ENCODE data around the gene PFKFB4. TPM values are rescaled to one million over a fixed set of nuclear protein-coding genes. Genes with fewer than 3 reads are reported as not detected.

Gene PFKFB4
- 10 to 100 TPM in 1 of 2 donors, 1 to 10 TPM in 1; 7.8 to 16.1 TPM for total RNA-seq
- 10 to 100 TPM in 2 of 6 donors, 1 to 10 TPM in 4; 6.5 to 18.8 (median 7.6) TPM for polyA plus RNA-seq (ENCODE audit: insufficient read length in 6 of 6)
- long read RNA-seq, donor 1 = 0 reads
- long read RNA-seq, donor 2, partial matches to known transcripts = 0 of 1 reads
- long read RNA-seq, donor 2, other reads (novel, unspliced or antisense) = 0 of 1 reads
- long read RNA-seq, donor 3, partial matches to known transcripts = 0 of 1 reads
- long read RNA-seq, donor 3, other reads (novel, unspliced or antisense) = 0 of 1 reads
- long read RNA-seq, donor 4, partial matches to known transcripts = 0 of 3 reads
- long read RNA-seq, donor 4, other reads (novel, unspliced or antisense) = 3 of 3 reads
- long read RNA-seq, donor 5 = 0 reads
- long read RNA-seq, donor 6 = 0 reads
- long read RNA-seq, donor 7 = 0 reads
- long read RNA-seq, donor 8 = 0 reads
- long read RNA-seq, donor 9 = 0 reads
- long read RNA-seq, donor 10 = 0 reads
- long read RNA-seq, donor 11, partial matches to known transcripts = 0 of 5 reads
- long read RNA-seq, donor 11, other reads (novel, unspliced or antisense) = 0 of 5 reads
- long read RNA-seq, donor 12, partial matches to known transcripts = 0 of 1 reads
- long read RNA-seq, donor 12, other reads (novel, unspliced or antisense) = 0 of 1 reads

DNA sequence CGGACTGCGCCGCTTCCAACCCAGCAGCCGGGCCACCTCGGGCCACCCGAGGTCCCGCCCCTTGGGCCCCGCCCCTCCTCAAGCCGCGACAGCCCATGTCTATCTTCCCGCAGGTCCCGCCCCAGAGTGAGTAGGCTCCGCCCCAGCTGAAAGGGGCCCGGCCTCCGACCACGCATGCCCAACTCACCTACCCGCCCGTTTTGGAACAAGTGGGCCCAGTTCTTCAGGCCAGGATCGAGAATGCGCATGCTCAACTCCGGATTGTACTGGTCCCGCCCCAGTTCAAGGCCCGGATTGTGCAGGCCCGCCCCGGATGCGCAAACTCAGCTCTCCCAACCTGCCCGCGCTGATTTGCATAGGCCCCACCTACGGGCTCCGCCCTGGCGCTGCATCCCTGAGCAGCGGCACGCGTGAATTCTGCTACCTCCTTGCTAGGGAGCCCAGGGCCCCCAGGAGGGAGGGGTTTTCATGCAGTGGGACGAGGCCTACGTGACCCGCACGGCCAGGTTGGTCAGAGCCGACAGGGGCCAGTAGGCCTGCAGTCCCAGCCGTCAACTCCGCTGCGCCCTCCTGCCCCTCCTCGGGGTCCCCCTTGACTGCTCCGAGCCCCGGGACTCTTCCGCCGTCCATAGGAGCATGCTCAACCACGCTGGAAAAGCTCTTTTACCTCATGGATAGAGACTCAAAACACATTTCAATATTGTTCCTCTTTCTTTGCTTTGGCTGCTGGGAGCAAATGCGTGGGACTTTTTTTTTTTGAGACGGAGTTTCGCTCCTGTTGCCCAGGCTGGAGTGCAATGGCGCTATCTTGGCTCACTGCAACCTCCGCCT is at the start of gene PFKFB4:
Gene PFKFB4, minus strand, starts transcription at position 8 of the 831 bp plus-strand sequence. CDS start 26 bp downstream, outside the sequence.
- Histone ChIP-seq H3K27me3 (no peaks in the 10 kb centered on the region), H3K9me3 (no peaks in the 10 kb centered on the region), H3K36me3 (no peaks in the 10 kb centered on the region), H3K27ac (peak within 1 kb of the TSS; percentile 40 to 87), H3K4me3 (peak within 1 kb of the TSS; percentile 51 to 60), H3K4me1 (peaks cover 10 to 89% of the 10 kb centered on the region in 2 donors)
- TF ChIP-seq, protein P1, sequence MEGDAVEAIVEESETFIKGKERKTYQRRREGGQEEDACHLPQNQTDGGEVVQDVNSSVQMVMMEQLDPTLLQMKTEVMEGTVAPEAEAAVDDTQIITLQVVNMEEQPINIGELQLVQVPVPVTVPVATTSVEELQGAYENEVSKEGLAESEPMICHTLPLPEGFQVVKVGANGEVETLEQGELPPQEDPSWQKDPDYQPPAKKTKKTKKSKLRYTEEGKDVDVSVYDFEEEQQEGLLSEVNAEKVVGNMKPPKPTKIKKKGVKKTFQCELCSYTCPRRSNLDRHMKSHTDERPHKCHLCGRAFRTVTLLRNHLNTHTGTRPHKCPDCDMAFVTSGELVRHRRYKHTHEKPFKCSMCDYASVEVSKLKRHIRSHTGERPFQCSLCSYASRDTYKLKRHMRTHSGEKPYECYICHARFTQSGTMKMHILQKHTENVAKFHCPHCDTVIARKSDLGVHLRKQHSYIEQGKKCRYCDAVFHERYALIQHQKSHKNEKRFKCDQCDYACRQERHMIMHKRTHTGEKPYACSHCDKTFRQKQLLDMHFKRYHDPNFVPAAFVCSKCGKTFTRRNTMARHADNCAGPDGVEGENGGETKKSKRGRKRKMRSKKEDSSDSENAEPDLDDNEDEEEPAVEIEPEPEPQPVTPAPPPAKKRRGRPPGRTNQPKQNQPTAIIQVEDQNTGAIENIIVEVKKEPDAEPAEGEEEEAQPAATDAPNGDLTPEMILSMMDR (IDR thresholded peaks at IDR 0.05) = peak in 1 of 2 donors; percentile 20
- peak; percentile 99 to 100 (median 100) for DNase-seq
- peak; percentile 90 for ATAC-seq
- intact Hi-C loops (cut with DNase I) = no loop called here

GRCh38 chr3:48601622-48601994 is 45.0 kb upstream of the PFKFB4 start:
- ATAC-seq (no peak), DNase-seq (no peak)
- no peaks in the 10 kb centered on the region for H3K9me3 ChIP-seq
- no peak overlapping the region for H3K4me3 ChIP-seq
- H3K36me3 ChIP-seq = peaks cover 0 to 99% of the 10 kb centered on the region in 2 donors
- no peaks in the 10 kb centered on the region for H3K27me3 ChIP-seq
- TF ChIP-seq, protein P1 (IDR thresholded peaks at IDR 0.05) = no peak
- H3K27ac ChIP-seq = no peak overlapping the region
- intact Hi-C loops (cut with DNase I) = no loop called here
- peaks cover 0 to 4% of the 10 kb centered on the region in 2 donors for H3K4me1 ChIP-seq

- no peak overlapping the region for H3K27ac ChIP-seq
- H3K4me1 ChIP-seq = peaks cover 0 to 4% of the 10 kb centered on the region in 2 donors
- H3K9me3 ChIP-seq = no peaks in the 10 kb centered on the region
- H3K27me3 ChIP-seq = no peaks in the 10 kb centered on the region
- ATAC-seq = no peak
- intact Hi-C loops (cut with DNase I) = no loop called here
- TF ChIP-seq, protein P1 (IDR thresholded peaks at IDR 0.05) = no peak
- no peak overlapping the region for H3K4me3 ChIP-seq
- DNase-seq = peak in 1 of 4 donors; percentile 34
- peaks cover 0 to 93% of the 10 kb centered on the region in 2 donors for H3K36me3 ChIP-seq
Observed at GRCh38 chr3:48600711-48601621, 44.4 kb upstream of the PFKFB4 start.

DNA sequence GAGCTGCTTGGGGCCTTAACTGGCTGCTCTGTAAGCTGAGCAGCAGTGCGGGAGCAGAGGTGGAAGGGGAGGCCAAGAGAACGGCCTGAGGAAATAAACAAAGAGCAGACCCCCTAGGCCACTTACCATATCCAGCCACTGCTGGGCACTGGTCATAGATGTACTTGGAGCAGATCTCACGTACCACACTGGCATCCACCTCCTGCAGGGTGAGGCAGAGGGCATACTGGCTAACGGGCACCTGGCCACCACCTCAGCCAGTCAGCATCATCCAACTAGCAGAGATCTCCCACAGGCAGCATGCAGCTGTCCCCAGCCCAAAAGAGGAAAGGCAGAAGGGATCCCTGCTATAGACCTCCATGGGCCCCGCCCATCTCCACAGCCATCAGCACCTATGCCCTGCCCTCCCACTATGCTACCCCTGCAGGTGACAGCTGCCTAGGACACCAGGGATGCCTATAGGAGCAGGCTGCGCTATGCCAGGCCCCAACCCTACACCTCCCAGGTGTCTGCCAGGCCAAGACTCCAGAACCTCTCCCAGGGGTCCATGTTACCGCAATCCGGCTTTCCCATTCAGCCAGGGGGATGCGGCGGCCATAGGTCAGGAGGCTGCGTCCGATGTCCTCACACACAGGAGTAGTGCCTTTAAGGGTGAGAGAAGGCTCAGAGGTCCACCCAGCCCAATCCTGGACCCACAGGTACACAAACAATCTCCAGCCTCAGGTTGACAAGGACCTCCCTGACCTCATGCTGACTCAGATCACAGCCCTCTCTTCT is 43.1 kb upstream of the PFKFB4 start:
- TF ChIP-seq, protein P1 (IDR thresholded peaks at IDR 0.05) = no peak
- Histone ChIP-seq H3K27me3 (peaks cover 2 to 12% of the 10 kb centered on the region in 2 donors), H3K36me3 (peaks cover 0 to 80% of the 10 kb centered on the region in 2 donors), H3K4me3 (no peak overlapping the region), H3K27ac (peak overlapping the region in 1 of 2 donors; percentile 40), H3K9me3 (no peaks in the 10 kb centered on the region), H3K4me1 (peaks cover 4 to 15% of the 10 kb centered on the region in 2 donors)
- intact Hi-C loops (cut with DNase I) = no loop called here
- peak in 1 of 4 donors; percentile 44 for DNase-seq
- ATAC-seq = no peak
